ENCODE data around the gene CXCR5.

GRCh38 chr11:118881228-118881627 lies 2.5 kb upstream of the CXCR5 start:
- no peak for TF ChIP-seq POLR2A (IDR thresholded peaks at IDR 0.05; ENCODE audit: low read depth)
- TF ChIP-seq, protein P1, sequence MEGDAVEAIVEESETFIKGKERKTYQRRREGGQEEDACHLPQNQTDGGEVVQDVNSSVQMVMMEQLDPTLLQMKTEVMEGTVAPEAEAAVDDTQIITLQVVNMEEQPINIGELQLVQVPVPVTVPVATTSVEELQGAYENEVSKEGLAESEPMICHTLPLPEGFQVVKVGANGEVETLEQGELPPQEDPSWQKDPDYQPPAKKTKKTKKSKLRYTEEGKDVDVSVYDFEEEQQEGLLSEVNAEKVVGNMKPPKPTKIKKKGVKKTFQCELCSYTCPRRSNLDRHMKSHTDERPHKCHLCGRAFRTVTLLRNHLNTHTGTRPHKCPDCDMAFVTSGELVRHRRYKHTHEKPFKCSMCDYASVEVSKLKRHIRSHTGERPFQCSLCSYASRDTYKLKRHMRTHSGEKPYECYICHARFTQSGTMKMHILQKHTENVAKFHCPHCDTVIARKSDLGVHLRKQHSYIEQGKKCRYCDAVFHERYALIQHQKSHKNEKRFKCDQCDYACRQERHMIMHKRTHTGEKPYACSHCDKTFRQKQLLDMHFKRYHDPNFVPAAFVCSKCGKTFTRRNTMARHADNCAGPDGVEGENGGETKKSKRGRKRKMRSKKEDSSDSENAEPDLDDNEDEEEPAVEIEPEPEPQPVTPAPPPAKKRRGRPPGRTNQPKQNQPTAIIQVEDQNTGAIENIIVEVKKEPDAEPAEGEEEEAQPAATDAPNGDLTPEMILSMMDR (IDR thresholded peaks at IDR 0.05) = no peak

All from esophagus muscularis mucosa (tissue), 3 donors.